SW480 (cell line): ENCODE data around the gene CBFA2T3.

Experiments used
- DNase-seq: peaks from one replicate; pipeline ENCODE4 v3.0.0-alpha.2; 2016; ENCODE audit warnings: low spot score

CBFA2T3 gene

DNA sequence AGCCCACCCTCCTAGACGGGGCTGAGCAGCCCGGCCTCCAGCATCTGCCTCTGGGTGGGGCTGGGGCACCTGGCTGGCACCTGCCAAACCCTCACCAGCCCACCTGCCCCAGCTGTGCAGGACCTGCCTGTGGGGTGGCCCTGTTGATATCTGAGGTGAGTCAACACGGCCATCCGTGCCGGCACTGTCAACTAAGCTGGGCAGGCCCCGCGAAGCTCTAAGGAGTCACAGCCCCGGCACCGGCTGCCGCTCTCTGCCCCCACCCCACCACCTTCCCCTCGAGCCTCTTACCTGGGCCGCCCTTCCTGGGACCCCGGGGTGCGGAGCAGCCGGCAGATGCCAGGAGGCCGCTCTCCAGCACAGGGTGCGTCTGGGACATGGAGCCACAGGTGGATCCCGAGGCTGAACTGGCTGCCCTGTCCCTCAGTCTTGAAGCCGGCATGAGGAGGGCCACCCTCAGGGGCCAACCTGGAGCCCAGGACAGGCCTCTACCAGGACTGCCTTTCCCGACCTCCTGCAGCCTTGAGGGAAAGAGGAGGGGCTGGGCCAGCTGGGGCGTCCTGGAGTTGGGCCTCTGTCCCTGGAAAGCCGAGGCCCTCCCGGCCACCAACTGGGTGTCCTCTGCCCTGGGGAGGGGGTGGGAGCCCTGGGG, 515 bp downstream of the CBFA2T3 start:
- DNase-seq = no peak

DNA sequence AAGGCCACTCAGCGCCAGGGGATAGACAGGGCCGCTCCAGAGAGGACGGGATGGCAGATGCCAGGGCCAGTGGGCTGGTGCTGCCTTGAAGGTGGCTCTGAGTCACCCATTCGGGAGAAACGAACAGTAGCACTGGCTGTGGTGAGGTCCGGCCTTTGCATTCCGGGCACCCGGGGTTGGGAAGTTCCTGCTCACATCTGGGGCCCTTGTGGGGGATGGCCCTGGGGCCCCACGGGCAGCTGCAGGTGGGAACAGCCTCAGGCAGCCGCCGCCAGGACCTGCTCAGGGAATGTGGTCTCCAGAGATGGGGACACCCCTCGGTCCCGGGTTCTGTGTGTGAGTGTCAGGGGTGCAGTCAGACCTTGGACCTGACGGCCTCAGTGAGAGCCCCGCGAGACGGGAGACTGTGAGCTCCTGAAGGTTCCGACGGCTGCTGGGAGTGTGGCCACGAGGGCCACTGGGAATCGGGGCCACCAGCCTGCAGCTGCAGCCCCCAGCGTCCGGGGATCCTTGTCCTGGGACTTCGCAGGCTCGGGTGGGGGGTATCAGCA, 1.4 kb downstream of the CBFA2T3 start:
- DNase-seq = no peak

DNA sequence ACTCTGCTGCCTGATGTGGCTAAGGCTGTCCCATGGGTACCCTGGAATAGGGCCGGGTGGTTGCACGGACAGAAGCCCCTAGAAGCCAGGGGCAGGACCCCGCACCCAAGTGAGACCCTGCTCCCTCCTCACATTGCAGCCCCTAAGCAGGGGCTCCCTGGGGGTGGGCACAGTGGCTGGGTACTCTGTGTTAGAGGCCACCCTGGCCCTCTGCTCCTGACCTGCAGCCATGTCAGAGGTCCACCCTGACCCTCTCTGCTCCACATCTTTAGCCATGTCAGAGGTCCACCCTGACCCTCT, 2.1 kb downstream of the CBFA2T3 start:
- DNase-seq = no peak

DNA sequence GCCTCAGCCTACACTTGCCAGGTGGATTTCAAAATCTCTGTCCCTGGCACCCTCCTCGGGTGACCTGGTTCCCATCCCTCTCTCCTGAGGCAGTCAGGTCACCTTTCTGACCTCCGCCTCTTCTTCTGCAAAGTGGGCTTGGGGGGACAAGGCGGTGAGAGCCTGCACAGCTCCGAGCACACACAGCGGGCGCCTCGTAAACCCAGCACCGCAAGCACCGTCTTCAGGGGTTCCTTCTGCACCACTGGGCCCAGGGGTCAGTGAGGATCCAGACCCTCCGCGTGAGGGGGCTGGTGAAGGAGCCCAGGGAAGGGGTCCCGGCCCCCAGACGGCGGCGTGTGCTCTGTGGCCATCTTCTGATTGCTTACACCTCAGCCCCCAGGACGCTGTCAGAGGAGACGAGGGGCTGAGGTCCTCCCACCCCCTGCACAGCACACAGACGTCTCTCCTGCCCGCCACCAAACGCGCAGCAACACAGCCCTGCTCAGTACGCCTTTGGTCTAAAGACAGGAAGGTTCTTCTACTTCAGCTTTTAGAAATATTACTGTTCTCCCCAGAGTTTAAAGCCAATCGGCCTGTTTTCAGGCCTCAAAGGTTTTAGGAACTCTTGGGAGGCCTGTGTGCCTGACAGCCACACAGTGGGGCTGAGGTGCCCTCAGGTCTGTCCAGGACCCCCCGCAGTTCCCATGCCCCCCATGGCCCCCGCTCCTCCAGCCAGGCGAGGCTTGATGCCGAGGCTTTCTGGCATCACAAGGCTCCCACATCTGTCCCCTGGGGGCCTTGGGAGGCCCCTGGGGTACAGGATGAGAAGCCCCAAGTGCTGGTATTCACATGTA, 2.7 kb downstream of the CBFA2T3 start:
- DNase-seq = no peak

DNA sequence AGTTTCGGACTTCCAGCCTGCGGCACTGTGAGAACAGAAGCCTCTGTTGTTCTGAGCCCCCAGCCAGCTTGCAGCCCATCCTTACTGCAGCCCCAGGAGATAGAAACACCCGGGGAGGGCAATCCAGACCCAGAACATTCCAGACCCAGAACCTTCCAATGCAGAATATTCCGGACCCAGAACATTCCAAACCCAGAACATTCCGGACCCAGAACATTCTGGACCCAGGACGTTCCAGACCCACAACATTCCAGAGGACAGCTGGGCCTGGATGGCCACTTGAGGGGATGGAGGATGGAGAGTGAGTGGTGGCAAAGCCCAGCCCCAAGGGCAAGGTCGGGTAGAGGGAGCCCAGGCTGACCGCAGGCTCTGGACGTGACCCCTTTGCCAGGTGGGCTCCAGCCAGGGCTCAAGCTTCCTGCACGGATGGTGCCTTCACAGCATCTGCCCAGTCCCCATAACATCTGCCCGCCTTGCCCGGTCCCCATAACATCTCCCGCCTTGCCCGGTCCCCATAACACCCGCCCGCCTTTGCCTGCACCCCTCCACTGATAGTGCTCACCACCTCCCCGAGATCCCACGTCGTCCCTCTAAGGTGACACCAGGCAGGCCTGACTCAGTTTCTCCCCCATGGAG, 3.5 kb downstream of the CBFA2T3 start:
- DNase-seq = no peak

DNA sequence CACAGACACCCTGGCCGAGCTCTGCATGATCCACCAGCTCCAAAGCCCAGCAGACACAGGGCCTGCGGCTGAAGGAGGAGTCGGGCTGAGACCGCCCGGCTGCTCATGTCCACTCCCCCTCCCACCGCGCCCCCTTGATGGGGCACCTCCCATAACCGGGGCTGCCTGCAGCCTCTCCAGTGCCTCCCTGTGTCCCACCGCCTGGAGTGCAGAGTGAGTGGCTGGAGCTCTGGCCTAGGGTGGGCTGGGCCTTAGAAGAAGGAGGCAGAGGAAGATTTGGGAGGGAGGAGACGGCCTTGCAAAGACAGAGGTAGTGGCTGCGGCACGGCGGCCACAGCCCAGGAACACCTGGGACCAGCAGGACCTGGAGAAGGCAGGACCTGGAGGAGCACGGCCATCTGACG, 4.0 kb downstream of the CBFA2T3 start:
- no peak for DNase-seq

DNA sequence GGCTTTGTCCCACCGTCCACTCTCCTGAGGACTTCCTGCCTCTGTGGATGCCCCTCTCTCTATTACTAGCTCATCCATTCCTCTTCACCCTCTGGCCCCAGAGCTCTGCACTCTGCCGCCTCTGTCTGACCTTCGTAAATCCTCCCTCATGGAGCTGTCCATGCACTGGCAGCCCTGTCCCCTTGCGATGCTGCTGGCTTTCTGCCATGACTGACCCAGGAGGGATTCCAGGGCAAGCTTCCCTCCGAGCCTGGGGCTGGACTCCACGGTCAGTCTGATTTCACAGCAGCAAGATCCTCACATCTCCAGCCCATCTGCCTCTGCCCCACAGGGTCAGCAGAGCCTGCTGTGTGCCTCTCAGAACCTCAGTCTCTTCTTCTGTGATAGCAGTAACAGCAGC, 4.7 kb downstream of the CBFA2T3 start:
- DNase-seq = no peak

DNA sequence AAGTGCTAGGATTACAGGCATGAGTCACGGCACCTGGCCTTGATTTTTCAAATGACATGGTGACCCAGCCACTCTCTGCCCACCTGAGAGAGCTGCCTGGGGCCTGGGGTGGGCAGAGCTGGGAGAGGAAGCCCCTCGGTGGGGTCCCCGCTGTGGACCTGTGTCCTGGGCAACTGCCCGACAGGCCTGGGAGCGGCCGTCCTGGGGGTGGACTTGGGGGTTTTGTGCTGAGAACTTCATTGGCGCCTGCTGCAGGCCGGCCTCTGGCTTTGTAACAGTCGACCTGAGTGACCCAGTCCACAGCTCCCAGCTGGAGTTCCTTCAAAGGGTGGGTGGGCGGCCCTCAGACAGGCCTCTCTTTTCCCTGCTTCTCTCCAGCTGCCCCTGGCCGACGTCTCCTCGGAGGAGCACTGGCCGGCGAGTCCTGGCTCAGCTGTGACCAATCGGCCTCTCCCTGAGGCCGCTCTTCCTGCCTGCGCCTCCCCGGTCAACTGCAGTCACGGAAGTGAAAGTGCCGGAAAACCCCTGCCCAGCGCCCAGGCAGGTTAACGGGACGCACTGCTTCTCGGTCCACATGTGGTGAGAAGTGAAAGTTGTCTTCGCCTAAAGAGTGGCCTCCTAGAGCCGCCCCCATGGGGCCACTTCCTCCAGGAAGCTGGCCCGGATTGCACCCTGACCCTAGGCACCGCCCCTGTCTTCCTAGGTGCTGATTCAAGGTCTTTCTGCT, 5.5 kb downstream of the CBFA2T3 start:
- DNase-seq = no peak

DNA sequence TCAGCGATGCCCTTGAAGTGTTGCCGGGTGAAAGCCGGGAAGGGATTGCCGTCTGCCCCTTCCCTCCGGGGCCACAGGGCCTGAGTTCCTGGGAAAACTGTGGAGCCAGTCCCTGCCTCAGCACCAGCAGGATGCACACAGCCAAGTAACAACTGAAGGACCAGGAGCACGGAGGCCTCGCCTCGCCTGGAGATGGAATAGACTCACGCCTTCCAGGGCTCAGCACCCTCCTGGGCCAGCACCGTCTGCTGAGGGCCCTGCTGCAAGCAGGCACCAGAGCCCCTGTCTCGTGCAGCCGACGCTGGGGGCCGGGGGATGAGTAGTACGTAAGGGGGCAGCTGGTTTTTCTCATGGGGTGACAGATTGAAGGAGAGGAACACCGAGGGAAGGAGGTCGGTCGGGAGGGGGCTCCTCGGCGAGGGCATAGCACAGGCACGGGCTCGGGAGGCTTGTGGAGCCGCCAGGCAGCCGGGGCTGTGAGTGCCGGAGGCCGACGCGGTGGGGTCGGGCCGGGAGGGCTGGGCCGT, 6.4 kb downstream of the CBFA2T3 start:
- DNase-seq = no peak

DNA sequence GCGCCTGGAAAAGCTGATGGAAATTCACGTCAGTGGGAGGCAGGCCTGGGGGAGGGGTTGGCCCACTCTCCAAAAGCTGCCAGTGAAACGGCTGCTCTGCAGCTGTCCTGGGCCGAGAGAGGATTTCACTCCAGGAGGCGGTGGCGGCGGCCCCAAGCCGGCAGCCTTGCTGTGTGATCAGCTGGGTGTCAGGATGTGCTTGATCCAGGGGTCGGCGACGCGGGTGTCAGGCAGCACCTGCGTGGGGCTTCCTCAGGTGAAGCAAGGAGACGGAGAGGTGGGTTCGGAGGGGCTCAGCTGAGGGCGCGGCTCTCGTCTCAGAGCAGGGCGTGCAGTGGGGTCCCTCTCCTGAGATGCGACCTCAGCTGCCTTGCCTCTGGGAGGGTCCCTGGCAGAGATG, 7.0 kb downstream of the CBFA2T3 start:
- no peak for DNase-seq

DNA sequence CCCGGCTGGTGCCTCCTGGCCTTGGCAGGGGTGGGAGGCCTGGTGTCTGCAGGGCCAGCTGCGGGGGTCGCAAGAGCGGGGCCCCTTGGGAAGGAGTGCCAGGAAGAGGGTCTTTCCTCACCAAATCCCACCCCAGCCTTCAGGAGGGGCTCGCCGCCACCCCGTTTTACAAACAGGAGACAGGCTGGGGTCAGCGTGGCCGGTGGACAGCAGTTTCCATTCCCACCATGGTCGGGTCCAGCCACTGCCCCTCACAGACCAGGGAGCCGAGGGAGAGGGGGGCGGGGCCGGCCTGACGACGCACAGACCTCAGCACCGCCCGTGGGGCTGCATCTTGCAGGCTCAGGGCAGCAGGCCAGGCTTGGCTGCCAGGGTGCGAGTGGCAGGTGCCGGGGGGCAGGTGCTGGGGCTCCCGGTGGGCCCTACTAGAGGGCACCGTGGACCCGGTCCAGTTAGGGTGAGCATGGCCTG, 7.6 kb downstream of the CBFA2T3 start:
- DNase-seq = no peak

DNA sequence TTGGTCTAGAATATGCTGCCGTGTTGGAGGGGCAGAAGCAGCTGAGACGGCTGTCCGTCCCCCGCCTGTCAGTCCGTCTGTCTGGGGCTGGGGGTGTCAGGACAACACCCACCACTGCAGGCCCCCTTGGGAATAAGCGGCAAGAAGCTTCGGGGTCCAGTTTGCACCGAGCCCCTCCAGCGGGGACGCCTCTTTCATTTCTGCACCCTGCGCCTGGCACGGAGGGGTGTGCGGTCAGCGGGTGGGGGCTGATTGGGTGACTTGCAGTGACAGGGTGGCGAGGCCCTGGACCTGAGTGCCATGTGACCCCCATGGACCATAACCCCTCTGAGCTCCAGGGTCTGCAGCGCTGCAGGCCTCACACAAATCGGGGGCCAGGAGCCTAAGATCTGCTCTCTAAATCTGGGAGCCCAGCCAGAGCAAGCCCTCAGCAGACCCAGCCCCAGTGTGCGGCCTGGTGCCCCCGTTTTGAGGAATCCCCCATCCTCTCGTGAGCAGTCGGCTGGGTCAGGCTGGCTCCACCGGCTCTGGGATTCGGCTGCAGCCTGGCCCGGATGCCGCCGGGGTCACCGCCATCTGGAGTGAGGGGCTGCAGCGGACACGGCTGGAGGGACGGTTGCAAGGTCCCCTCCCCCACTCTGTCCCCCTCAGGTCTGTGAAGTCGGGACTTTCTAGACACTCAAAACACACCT, 8.3 kb downstream of the CBFA2T3 start:
- no peak for DNase-seq

DNA sequence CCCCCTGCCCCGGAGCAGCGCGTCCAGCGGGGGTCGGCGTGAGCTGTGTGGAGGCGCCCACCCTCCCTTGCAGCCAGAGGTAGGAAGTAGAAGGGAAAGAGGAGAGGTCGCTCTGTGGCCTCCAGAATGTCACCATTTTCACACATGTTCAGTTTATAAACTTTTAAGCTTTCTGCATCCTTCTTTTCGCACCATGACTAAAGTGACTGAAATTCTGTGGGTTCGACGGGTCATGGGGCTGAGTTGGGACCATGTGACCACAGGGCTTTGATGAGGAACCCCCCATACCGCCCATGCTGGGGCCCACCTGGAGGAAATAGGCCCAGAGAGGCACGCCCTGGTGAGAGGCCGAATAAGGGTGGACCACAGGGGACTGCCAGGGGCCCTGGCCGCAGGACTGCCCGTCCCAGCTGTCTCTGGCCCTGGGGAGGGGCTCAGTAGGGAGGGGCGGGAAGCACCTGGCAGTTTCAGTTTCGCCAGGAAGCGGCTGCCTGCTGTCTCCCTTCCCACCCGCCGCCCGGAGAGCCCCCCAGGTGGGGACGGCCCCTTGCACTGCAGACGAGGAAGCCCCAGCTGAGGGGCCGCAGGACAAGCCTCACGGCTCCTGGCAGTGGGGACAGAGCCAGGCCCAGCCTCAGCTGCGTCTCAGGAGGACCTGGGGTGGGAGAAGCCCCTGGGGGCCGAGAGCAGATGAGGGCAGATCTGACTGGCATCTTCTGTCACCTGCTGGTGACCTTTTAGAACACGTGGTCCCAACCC, 9.0 kb downstream of the CBFA2T3 start:
- DNase-seq = no peak

DNA sequence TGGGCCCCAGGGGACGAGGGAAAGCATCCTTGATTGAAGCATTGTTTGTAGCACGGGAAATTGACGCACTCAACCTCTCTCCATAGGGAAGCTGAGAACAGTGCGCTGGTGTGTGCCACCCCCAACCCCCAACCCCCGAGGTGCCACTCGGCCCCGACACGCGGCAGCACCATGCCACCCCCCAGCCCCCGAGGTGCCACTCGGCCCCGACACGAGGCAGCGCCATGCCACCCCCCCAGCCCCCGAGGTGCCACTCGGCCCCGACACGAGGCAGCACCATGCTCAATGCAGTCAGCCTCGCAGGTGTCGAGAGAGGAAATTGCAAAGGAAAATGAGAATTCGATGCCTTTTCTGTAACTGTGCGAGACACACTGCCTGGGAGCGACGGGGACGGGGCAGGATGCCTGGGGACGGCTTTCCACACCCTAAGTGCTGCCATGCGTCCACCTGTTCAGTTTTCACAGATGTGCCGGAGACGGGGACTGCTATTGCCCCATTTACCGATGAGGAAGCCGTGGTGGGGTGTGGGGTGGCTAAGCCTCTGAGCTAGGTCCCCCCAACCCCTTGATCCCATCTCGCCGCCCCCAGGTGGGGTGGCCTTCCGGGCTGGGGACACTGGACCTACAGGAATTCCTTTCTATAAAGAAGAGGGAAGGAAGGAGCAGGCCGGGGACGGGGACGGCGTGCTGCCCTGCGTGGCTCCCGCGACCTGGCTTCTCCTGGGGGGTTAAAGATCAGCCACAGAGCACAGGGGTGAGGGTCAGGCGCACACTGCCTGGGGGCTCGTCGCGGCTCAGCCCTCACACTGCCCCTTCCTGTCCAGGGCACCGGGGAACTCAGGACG, 9.8 kb downstream of the CBFA2T3 start:
- DNase-seq = no peak

DNA sequence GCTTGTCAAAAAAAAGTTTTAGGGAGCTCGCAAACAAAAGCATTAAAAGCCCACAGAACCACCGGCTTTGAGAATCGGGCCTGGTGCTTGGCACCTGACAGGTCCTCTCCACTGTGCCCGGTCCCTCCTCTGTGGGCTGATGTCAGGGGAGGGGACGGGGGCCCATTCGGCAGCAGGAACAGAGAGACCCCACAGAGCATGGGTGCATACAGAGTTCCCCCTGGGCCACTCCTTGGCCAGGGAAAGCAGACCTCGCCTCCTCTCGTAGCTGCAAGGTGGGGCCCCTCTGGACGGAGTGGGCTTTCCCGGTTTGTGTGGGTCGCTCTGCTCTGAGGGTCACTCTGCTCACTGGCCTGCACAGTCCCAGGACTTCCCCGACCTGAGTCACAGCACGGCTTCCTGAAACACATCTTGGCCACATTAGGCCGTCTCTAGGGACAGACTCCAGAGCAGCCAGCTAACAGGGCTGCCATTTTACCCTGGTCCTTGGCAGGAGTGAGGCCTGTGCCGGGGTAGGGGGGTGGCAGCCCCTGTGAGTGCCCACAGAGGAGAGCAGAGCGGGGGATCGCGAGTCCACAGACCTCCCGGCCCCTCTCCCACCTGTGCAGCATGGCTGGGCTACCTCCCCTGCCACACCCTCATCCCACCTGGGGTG, 11.1 kb downstream of the CBFA2T3 start:
- DNase-seq = no peak

DNA sequence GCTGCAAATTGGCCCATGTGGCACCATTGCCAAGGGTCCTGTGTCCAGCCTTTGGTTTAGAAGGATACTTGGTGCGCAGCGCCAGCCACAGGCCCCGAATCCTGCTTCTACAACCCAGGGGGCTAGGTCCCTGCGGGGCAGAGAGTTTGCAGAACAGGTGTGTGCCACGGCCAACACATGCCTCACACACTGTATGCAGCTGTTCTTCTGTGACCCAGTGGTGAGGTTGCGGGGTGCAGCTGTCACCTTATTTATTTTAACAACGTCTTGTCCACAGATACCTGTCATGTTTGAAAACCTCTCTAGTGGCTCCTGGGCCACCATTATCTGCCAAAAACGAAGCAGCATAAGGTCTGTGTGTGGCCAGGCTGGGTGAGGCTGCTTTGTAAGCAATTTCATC, 11.6 kb downstream of the CBFA2T3 start:
- no peak for DNase-seq

DNA sequence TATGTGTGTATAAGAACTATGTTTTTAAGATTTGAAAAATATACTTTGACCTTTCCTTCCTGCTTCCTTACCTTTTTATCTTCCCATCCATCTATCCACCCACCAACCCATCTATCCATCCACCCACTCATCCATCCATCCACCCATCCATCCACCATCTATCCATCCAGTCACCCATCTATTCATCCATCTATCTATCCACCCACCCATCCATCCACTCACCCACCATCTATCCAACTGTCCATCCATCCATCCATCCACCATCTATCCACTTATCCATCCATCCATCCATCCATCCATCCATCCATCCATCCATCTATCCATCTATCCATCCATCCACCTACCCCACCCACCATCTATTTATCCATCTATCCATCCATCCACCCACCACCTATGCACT, 12.4 kb downstream of the CBFA2T3 start:
- no peak for DNase-seq

DNA sequence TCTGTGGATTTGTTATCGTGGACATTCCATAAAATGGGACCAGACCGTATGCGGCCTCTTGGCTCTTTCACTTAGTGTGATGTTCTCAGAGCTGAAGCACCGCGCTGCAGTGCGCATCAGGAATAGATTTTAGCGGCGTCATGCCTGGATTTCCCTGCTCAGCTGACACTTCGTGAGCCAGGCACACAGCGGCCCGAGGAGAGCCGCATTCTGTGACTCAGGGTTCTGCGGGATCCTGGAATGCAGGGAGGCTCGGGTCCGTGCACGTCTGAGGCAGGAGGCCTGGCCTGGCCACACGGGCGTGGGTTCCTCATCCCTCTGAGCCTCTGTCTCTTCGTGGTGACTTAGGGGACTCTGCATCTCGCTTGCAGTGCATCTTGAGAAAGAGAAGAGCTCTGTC, 13.4 kb downstream of the CBFA2T3 start:
- no peak for DNase-seq

DNA sequence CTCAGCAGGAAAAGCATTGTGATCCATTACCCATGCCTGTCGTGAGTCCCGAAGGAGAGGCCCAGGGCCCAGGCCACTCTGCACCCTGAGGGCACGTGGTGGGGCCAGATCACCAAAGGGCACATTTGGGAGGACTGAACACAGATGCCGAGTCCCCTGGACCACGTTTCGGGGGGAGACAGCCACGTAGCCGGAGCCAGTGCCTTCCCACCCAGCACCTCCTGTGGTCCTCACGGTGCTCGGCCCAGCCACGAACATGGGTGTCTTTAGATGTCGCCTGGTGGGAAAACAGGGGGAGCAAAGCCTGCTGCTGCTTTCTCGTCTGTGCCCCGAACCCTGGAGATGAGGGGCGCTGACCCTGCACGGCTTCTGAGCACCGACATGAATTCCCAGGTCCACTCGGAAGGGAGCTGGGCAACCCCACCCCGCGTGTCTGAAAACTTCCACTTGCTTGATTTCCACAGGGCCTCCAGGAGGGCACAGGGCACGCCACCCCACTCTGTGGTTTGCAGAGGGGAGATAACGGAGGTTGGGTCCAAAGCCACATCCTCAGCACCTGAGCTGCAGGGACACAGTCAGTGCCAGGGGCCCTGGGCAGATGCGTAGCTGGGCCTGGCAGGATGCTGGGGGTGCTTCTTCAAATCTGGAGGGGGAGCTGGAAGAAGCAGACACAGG, 14.4 kb downstream of the CBFA2T3 start:
- DNase-seq = no peak
